SJCRH30 (cell line): ENCODE measurements around the gene POMGNT2. TPM values are rescaled to one million over a fixed set of nuclear protein-coding genes. Genes with fewer than 3 reads are reported as not detected.
"Not testable (repeated sequence)": the region's sequence is repeated elsewhere in the genome, so short reads cannot be mapped to it uniquely, and the experiment has no call there.

Experiments used
- DNase-seq, 2 experiments: peaks; one replicate each; pipeline ENCODE4 v3.0.0-alpha.2; 2015 to 2020
- H3K27ac ChIP-seq: fragments of 250-450 bp; sonication (Bioruptor Pico); 2 replicates; pipeline ENCODE4 v1.5.1; 2020; ENCODE audit warnings: mild to moderate bottlenecking, moderate library complexity
- H3K27me3 ChIP-seq: fragments of 250-450 bp; sonication (Bioruptor Pico); 2 replicates; pipeline ENCODE4 v1.5.1; 2020; ENCODE audit warnings: mild to moderate bottlenecking, moderate library complexity
- H3K36me3 ChIP-seq: fragments of 250-450 bp; sonication (Bioruptor Pico); 2 replicates; pipeline ENCODE4 v1.5.1; 2020; ENCODE audit warnings: mild to moderate bottlenecking, moderate library complexity
- H3K4me1 ChIP-seq: fragments of 250-450 bp; sonication (Bioruptor Pico); 2 replicates; pipeline ENCODE4 v1.5.1; 2020; ENCODE audit warnings: mild to moderate bottlenecking, moderate library complexity
- H3K4me3 ChIP-seq: fragments of 250-450 bp; sonication (Bioruptor Pico); 2 replicates; pipeline ENCODE4 v1.5.1; 2020; ENCODE audit warnings: mild to moderate bottlenecking, moderate library complexity
- H3K9me3 ChIP-seq: fragments of 250-450 bp; sonication (Bioruptor Pico); replicated peaks from 2 replicates; pipeline ENCODE4 v1.5.1; 2020; ENCODE audit warnings: mild to moderate bottlenecking, moderate library complexity
- total RNA-seq: library from RNA; depleted of rRNA; stranded (reverse); fragments of >200 nt; shearing (Covaris generic); gene quantifications from 2 replicates; pipeline ENCODE4 v1.2.3, GENCODE V29; 2014

POMGNT2 gene
- total RNA-seq, 1 experiment from 2014 or later: 1.8 TPM

DNA sequence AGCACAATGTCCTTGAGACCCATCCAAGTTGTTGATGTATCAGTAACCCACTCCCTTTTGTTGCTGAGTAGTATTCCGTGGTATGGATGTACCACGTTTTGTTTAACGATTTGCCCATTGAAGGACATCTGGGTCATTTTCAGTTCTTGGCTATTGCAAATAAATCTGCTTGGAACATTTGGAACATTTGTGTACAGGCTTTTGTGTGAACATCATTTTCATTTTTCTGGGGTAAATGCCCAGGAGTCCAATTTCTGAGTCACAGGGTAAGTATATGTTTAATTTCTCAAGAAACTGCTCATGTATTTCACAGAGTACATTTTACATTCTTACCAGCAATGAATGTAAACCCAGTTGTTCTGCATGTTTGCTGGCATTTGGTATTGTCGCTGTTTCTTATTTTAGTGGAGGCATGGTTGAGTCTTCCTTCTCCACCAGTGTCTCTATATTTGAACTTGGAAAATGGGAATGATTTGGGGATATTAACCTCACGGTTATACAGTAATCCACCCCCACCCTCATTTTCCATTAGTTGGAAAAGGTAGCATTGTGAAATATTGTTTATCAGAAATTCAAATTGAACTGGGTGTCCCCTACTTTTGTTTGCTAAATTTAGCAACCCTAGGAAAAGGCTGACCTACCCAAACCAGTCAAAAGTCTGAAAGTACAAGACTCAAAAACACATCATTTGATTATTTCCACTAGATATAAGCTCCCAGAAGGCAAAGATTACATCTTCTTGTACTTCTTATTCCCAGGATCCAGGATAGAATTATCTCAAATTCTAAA lies 30.8 kb downstream of the POMGNT2 start:
- DNase-seq: no peak
- no peak overlapping the region for H3K27ac ChIP-seq
- no peaks in the 10 kb centered on the region for H3K4me1 ChIP-seq
- no peaks in the 10 kb centered on the region for H3K27me3 ChIP-seq
- H3K4me3 ChIP-seq: no peak overlapping the region
- H3K36me3 ChIP-seq: no peaks in the 10 kb centered on the region
- H3K9me3 ChIP-seq: no peaks in the 10 kb centered on the region

DNA sequence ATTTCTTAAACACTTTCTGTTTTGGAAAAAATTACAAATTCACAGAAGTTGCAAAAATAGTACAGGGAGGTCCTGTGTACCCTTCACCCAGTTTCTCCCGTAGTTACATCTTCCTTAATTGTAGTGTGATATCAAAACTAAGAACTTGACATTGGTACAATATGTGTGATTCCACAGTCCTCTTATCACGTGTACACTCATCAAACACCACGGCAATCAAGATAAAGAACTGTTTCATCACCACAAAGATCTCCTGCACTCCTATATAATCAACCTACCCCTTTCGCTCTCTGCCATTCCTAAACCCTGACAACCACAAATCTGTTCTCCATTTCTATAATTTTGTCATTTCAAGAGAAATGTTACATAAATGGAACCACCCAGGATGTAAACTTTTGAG lies 31.4 kb downstream of the POMGNT2 start:
- Histone ChIP-seq H3K4me1 (no peaks in the 10 kb centered on the region), H3K27ac (no peak overlapping the region), H3K27me3 (no peaks in the 10 kb centered on the region), H3K9me3 (no peaks in the 10 kb centered on the region), H3K4me3 (no peak overlapping the region), H3K36me3 (no peaks in the 10 kb centered on the region)
- no peak for DNase-seq

DNA sequence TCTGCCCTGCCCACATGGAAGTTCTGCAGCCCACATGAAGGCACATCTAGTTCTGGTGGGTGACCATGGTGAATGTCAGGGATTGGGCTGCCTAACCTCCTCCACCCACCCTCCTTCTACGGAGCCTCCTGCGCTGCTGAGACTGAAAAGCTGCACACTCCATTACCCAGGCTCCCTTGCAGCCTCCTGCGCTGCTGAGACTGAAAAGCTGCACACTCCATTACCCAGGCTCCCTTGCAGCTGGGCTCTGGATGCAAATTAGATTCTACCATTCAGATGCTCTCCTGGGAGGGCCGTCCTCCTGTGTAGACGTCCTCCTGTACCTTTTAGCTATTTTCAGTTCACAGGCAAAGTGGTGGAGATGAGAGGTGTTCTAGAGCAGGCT lies 32.1 kb downstream of the POMGNT2 start:
- Histone ChIP-seq H3K4me1 (no peaks in the 10 kb centered on the region), H3K27ac (no peak overlapping the region), H3K27me3 (no peaks in the 10 kb centered on the region), H3K9me3 (no peaks in the 10 kb centered on the region), H3K36me3 (no peaks in the 10 kb centered on the region), H3K4me3 (no peak overlapping the region)
- no peak for DNase-seq

GRCh38 chr3:43073116-43073835 lies 32.6 kb downstream of the POMGNT2 start:
- DNase-seq: no peak
- H3K9me3 ChIP-seq: no peaks in the 10 kb centered on the region
- no peaks in the 10 kb centered on the region for H3K4me1 ChIP-seq
- no peaks in the 10 kb centered on the region for H3K27me3 ChIP-seq
- no peak overlapping the region for H3K4me3 ChIP-seq
- H3K27ac ChIP-seq: no peak overlapping the region
- H3K36me3 ChIP-seq: no peaks in the 10 kb centered on the region

- H3K4me1 ChIP-seq: no peaks in the 10 kb centered on the region
- H3K27ac ChIP-seq: no peak overlapping the region
- no peak overlapping the region for H3K4me3 ChIP-seq
- no peaks in the 10 kb centered on the region for H3K27me3 ChIP-seq
- H3K9me3 ChIP-seq: no peaks in the 10 kb centered on the region
- DNase-seq: no peak
- no peaks in the 10 kb centered on the region for H3K36me3 ChIP-seq
Observed at GRCh38 chr3:43072361-43072760, 33.5 kb downstream of the POMGNT2 start.

DNA sequence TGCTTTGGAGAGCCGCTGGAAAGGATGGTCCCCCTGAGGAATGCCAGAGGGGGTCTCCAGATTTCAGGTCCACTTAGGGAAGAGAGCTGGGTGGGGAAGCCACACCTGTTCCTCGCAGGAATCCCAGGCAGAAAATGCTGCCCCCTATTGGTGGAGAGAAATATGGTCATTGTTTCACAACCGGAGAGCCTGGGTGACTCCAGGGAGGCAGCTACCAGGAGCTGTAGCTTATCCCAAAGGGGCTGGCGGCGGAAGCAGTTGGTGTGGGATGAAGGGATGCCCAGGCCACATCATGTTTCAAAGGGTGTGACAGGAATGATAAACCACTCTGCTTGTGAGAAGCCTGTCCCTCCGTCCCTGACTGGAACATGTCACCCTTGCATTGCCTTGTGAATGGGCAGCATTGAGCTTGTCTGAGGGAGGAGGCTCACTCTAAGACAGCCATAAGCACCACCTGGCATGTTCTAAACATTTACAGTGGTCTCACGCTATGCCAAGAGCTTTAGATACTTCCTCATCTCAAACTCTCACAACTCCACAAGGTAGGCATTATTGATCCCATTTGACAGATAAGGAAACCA lies 34.5 kb downstream of the POMGNT2 start:
- no peak overlapping the region for H3K27ac ChIP-seq
- no peaks in the 10 kb centered on the region for H3K27me3 ChIP-seq
- peak in 1 of 2 experiments; percentile 8 for DNase-seq
- no peaks in the 10 kb centered on the region for H3K4me1 ChIP-seq
- H3K9me3 ChIP-seq: no peaks in the 10 kb centered on the region
- H3K36me3 ChIP-seq: no peaks in the 10 kb centered on the region
- no peak overlapping the region for H3K4me3 ChIP-seq

DNA sequence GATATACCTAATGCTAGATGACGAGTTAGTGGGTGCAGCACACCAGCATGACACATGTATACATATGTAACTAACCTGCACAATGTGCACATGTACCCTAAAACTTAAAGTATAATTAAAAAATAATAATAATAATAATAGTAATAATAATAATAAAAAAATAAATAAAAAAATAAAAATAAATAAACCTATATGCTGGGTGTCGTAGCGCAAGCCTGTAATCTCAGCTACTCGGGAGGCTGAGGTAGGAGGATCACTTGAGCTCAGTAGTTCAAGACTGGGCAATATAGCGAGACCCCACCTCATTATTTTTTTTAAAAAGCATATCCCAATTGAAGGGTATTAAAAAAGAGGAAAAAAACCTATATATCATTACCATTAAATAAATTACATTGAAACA lies 35.2 kb downstream of the POMGNT2 start:
- H3K4me3 ChIP-seq, H3K27me3 ChIP-seq, H3K36me3 ChIP-seq, H3K27ac ChIP-seq, H3K4me1 ChIP-seq, DNase-seq, H3K9me3 ChIP-seq: not testable (repeated sequence)

- Histone ChIP-seq H3K4me1 (no peaks in the 10 kb centered on the region), H3K27ac (no peak overlapping the region), H3K4me3 (no peak overlapping the region), H3K36me3 (no peaks in the 10 kb centered on the region), H3K27me3 (no peaks in the 10 kb centered on the region), H3K9me3 (no peaks in the 10 kb centered on the region)
- no peak for DNase-seq
Observed at GRCh38 chr3:43063114-43063513, 42.8 kb downstream of the POMGNT2 start.

DNA sequence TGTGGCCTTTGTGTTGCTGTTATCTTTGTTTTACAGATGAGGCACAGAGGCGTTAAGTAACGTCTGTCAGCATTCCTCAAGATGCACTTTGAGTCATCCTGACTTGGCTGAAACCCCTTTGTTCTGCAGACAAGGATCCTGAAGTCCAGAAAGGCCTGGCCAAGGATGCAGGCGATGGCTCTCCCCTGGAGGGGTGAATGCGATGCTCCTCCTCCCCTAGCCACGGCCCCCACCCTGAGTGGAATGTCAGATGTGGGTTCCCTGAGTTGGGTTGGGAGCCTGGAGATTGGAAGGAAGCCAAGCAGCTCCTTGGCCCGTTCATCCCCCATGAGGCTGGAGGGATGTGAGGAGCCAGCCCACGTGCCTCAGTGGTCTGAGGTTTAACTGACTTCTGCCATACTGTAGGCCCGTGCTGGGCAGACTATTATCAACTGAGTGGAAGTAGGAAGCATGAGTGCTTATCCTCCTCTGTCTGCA lies 43.3 kb downstream of the POMGNT2 start:
- no peak for DNase-seq
- H3K4me3 ChIP-seq: no peak overlapping the region
- H3K4me1 ChIP-seq: no peaks in the 10 kb centered on the region
- H3K27ac ChIP-seq: no peak overlapping the region
- no peaks in the 10 kb centered on the region for H3K36me3 ChIP-seq
- H3K9me3 ChIP-seq: no peaks in the 10 kb centered on the region
- H3K27me3 ChIP-seq: no peaks in the 10 kb centered on the region

- Histone ChIP-seq H3K36me3 (no peaks in the 10 kb centered on the region), H3K4me1 (no peaks in the 10 kb centered on the region), H3K27me3 (no peaks in the 10 kb centered on the region), H3K9me3 (no peaks in the 10 kb centered on the region), H3K27ac (no peak overlapping the region), H3K4me3 (no peak overlapping the region)
- no peak for DNase-seq
Observed at GRCh38 chr3:43062040-43062563, 43.8 kb downstream of the POMGNT2 start.

DNA sequence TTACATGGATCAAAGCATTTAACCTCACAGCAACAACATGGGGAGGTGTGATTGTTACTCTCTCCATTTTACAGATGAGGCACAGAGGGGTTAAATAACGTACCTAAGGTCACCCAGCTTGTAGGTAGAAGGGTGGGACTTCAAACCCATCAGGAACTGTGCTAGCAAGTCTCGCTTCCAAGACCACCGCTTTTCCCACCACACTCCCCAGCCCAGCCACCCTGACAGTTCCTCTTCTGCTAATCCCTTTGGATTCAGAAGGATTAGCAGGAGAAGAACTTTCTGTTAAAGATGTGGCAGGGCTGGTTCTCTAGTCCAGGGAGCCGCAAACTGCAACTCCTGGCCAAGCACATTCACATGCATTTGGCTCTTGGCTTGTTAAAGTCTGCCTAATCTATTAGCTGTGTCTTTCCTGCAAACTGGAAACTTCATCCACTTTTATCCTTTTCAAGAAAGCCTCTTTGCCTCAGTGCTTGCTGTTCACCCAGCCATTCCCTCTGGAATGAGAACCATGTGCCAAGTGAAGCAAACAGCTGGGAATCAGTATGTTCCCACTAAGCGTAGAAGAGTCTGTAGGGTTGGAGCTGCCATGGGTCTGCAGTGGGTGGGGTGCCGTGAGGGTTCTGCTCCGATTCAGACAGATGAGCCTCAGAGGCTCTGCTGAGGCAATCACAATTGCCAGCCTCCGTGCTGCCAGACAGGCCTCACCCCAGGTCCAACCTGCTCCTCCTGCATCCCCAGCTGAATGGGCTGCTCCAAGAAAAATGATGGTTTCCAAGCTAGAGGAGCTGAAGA lies 44.6 kb downstream of the POMGNT2 start:
- Histone ChIP-seq H3K27ac (no peak overlapping the region), H3K4me3 (no peak overlapping the region), H3K27me3 (no peaks in the 10 kb centered on the region), H3K36me3 (no peaks in the 10 kb centered on the region), H3K4me1 (no peaks in the 10 kb centered on the region), H3K9me3 (no peaks in the 10 kb centered on the region)
- no peak for DNase-seq

DNA sequence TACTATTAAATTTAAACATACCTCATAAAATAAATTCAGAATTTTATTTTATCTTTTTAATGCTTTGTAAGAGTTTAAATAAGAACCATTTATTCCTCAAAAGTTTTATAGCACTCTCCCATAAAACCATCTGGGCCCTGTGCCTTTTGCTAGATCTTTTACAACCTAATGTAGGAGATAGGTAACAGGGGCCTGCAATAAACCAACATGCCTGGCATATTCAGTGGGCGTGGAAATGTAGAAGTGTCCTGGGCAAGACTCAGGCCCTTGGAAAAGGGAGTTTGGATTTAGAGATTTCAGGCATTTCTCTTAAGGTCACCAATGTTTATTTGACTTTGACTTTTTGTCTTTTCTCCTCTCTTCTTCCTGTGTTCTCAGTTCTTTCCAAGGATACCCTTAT lies 46.4 kb downstream of the POMGNT2 start:
- Histone ChIP-seq H3K4me3 (no peak overlapping the region), H3K27me3 (no peaks in the 10 kb centered on the region), H3K9me3 (no peaks in the 10 kb centered on the region), H3K4me1 (no peaks in the 10 kb centered on the region), H3K36me3 (no peaks in the 10 kb centered on the region), H3K27ac (no peak overlapping the region)
- DNase-seq: no peak

GRCh38 chr3:43055806-43056770 lies 49.8 kb downstream of the POMGNT2 start:
- Histone ChIP-seq H3K36me3 (no peaks in the 10 kb centered on the region), H3K27ac (no peak overlapping the region), H3K4me1 (no peaks in the 10 kb centered on the region), H3K9me3 (no peaks in the 10 kb centered on the region), H3K27me3 (no peaks in the 10 kb centered on the region), H3K4me3 (no peak overlapping the region)
- DNase-seq: no peak

GRCh38 chr3:43055393-43055792 lies 50.5 kb downstream of the POMGNT2 start:
- H3K27ac ChIP-seq: no peak overlapping the region
- no peak overlapping the region for H3K4me3 ChIP-seq
- no peaks in the 10 kb centered on the region for H3K36me3 ChIP-seq
- no peak for DNase-seq
- no peaks in the 10 kb centered on the region for H3K4me1 ChIP-seq
- H3K9me3 ChIP-seq: no peaks in the 10 kb centered on the region
- H3K27me3 ChIP-seq: no peaks in the 10 kb centered on the region
